GM19395 (cell line): Measurements from ENCODE around the gene KRTAP19-2.
"Not testable (repeated sequence)": the region's sequence is repeated elsewhere in the genome, so short reads cannot be mapped to it uniquely, and the experiment has no call there.

Source experiments
- ATAC-seq: cut with Tn5 transposase; IDR thresholded peaks from one replicate; pipeline ENCODE4 v1.9.1; 2021; ENCODE audit warnings: mild to moderate bottlenecking, moderate library complexity; ENCODE audit not compliant: unreplicated experiment

KRTAP19-2 gene, protein sequence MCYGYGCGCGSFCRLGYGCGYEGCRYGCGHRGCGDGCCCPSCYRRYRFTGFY

DNA sequence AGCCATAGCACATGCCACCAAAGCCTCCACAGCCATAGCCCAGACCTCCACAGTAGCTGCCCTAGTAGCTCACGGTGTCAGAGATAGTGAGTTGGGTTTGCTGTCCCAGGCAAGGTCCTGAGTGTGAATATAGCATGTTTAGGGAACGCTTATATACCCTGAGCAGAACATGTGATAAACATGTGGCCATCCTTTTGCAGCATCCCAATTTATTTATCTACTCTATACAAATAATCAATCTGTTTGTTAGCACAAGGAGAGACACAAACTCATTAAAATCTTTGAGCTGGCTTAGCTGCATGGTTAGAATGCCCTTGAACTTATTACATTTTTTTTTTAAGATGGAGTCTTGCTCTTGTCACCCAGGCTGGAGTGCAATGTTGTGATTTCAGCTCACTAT lies at the start of gene KRTAP19-2:
KRTAP19-2 (minus strand) TSS at position 101 of the 400 bp plus-strand sequence; CDS start at position 13, 88 bp downstream.
- no peak for ATAC-seq

DNA sequence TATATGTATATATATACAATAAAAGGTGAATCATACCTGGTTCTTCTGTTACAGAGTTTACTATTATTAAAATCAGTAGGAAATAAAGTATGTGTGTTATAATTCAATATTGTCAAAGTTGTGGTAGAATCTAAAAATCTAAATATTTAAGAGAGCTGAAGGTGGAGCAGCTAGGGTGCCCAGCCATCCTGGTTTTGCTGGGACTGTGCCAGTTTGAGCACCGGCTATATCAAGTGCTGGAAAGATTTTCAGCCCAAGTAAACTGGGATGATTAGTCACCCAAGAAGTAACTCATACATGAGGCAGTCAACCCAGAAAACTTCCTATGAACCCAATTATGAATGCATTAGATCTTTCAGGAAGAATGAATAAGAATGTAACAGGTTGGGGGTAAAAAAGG lies 31.6 kb upstream of the KRTAP19-2 start:
- no peak for ATAC-seq

DNA sequence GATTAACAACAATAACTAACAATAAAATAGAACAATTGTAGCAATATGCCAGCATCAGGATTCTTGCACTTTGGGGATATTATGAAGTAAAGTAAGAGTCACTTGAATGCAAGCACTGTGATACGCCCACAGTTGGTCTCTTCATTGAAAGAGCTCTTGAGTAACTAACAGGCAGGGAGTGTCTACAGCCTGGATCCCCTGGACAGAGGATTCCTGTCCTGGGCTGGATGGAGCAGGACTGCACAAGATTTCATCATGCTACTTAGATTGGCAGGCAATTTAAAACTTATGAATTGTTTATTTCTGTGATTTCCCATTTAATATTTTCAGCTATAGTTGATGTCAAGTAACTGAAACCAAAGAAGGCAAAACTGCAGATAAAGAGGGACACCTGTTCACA lies 28.4 kb upstream of the KRTAP19-2 start:
- ATAC-seq, result no peak

DNA sequence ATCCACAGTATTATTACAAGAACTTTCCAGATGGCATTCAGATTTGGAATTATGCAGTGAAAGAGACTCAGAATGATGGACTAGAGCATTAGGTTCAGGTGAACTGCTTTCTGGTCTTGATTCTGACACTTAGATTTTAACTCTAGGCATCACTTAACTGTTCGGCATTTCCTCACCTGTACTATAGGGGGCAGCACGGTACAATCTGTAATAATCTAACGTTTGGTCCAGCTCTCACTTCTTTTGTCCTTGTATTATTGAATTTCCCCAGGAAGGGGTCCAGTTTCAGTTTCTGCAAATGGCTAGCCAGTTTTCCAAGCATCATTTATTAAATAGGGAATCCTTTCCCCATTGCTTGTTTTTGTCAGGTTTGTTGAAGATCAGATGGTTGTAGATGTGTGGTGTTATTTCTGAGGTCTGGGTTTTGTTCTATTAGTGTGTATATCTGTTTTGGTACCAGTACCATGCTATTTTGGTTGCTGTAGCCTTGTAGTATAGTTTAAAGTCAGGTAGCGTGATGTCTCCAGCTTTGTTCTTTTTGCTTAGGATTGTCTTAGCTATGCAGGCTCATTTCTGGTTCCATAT lies 18.5 kb upstream of the KRTAP19-2 start:
- not testable (repeated sequence) for ATAC-seq

DNA sequence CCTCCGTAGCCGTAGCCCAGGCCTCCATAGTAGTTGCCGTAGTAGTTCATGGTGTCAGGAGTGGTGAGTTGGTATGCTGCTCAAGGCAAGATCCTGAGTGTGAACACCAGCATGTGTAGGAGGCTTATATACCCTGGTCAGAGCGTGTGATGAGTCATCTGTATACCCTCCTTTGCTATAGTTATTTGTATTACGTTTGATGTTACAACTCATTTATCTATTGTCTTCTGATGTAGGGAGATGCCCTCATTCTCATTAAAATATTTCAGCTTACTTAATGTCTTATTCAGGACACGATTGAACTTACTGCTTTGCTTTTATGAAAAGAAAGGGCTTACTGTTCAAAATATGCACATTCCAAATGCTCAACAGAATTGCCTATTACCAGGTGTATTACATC lies 14.8 kb upstream of the KRTAP19-2 start, which contains the start of gene KRTAP19-5:
KRTAP19-5 (minus strand) TSS at position 101 of the 400 bp plus-strand sequence; CDS start at position 50, 51 bp downstream.
- ATAC-seq, result no peak

DNA sequence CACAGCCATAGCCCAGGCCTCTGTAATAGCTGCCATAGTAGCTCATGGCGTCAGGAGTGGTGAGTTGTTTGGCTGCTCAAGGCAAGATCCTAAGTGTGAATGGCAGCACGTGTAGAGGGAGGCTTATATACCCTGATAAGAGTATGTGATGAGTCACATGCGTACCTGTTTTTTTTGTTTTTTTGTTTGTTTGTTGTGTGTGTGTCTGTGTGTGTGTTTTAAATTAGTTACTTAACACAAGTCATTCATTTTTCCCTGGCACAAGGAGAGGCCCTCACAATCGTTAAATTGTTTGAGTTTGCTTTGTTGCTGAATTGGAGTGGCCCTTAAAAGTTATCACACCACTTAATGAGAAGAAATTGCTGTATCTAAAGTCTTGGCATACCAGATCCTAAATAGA lies 9.8 kb upstream of the KRTAP19-2 start, which contains the start of gene KRTAP19-4:
KRTAP19-4 (minus strand) TSS at position 101 of the 400 bp plus-strand sequence; CDS start at position 46, 55 bp downstream.
- ATAC-seq, result no peak

DNA sequence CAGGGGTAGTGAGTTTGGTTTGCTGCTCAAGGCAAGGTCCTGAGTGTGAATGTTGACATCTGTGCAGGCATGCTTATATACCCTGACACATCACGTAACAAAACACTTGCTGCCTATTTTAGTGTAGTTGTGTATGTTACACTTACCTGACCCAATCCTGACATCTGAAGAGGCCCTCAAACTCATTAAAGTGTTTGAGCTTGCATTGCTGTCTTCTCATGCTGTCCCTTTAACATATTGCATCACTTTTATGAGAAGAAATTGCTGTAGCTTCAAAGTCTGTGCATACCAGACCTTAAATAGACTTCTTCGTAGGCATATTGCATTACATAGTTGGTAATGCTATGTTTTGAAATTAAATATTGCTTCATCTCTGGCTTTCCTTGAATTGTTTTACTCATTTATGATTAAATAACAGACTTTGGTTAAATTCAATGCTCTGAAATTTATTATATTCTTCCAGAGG lies 4.8 kb upstream of the KRTAP19-2 start, which contains the start of gene KRTAP19-3:
KRTAP19-3 (minus strand) TSS at position 51 of the 466 bp plus-strand sequence. CDS start 56 bp downstream, outside the sequence.
- no peak for ATAC-seq

DNA sequence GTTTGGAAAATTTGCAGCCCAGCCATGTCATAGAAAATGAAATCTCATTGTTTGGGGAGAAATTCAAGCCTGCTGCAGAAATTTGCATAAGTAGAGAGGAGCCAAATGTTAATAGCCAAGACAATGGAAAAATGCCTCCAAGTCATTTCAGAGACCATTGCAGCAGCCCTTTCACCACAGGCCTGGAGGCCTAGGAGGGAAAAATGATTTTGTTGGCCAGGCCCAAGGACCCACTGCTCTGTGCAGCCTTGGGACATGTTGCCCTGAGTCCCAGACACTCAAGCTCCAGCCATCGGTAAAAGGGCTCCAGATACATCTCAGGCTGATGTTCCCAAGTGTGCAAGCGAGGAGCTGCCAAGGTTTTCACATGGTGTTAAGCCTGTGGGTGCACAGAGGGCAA lies 1.1 kb downstream of the KRTAP19-2 start:
- ATAC-seq, result no peak

DNA sequence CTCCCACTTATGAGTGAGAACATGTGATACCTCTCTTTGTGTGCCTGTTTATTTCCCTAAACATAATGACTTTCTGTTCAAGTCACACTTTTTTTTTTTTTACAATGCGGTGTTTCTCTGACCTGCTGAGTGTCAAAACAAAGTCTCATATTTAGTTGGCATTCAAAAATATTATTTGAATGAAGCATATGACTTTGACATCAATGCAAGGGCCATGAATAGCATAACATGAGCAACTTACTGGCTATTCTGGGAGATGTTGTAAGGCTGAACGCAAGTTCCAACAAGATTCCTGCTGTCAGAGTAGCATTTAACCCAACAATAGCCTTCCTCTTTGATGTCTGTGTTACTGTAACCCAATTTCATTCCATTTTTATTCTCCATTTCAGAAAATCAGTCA lies 5.1 kb downstream of the KRTAP19-2 start:
- no peak for ATAC-seq

DNA sequence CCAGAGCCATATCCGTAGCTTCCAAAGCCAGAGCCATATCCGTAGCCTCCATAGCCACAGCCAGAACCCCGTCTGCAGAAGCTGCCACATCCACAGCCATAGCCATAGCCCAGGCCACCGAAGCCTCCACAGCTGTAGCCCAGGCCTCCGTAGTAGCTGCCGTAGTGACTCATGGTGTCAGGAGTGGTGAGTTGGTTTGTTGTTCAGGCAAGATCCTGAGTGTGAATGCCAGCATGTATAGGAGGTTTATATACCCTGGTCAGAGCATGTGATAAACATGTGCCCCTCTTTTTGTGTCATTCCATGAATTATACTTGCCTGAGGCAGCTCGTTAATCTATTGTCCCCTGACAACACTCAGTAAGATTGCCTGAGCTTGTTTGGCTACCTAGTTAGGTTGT lies 7.1 kb downstream of the KRTAP19-2 start, which contains the start of gene KRTAP19-1:
KRTAP19-1 (minus strand) TSS at position 223 of the 400 bp plus-strand sequence; CDS start at position 173, 50 bp downstream.
- no peak for ATAC-seq

DNA sequence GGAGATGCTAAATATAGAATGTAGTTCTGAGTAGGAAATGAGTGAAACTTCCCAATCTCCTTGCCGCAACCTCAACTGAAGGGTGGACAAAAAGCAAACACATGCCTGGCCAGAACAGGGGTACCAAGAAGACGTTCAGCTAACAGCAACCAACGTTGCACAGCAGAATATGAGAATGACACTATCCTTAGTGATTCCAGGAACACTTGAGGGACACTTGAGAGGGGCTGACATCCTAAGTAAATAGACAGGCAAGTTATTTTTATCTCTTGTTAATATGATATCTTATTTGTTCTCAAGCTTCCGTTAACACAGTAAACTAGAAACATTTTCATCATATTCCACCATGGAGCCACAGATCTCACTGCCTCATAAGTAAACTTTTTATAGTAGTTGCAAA lies 8.0 kb downstream of the KRTAP19-2 start:
- no peak for ATAC-seq

DNA sequence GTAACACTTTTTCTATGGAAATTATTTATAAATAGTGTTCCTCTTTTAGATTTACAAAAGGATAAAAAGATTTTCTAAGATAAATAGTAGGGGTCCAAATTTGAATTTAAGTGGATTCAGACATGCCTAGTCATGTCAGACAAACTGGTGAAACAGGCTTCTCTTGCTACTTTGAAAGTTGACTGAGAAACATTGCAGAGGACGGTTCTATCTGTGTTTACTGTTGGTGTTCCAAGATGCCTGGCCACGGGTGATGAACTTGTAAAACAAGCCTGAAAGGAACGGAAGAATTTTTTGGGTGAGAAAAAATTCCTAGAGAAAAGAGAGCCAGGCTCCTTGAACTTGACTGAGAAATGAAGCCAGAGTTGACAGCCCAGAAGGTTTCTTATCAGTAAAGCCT lies 9.2 kb downstream of the KRTAP19-2 start:
- no peak for ATAC-seq

DNA sequence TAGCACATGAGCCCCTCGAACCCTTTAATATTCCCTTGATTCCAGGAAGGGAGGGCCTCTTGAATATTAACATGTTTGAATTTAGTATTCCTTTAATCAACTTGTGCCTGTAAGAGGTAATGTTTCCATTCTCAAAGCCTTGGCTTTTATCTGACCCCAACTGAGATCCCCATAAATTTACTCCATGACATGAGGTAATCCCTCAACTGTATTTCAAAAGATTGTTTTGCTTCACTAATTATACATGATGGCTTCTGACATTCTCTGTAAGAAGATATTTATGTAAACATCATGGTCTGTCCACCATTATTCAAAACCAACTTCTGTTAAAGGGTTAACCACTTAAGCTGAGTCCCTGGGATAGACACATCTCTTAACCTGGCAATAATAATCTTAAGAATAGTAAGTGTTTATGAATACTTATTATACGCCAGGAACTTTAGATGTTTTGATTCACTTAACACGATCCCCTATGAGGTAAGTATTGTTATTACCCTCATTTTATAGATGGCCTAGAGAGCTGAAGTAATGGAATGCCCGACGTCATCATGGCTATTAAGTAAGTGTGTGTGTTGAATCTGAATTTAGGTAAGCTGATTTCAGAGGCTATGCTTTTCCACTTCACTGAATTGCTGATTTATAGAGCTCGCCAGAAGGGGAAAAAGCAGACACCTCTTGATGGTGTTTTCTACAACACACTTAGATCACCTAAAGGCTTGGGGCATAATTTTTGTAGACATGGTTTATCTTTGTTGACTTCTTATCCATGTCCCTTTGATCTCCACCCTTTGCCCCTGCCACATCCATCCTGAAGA lies 18.1 kb downstream of the KRTAP19-2 start:
- no peak for ATAC-seq

DNA sequence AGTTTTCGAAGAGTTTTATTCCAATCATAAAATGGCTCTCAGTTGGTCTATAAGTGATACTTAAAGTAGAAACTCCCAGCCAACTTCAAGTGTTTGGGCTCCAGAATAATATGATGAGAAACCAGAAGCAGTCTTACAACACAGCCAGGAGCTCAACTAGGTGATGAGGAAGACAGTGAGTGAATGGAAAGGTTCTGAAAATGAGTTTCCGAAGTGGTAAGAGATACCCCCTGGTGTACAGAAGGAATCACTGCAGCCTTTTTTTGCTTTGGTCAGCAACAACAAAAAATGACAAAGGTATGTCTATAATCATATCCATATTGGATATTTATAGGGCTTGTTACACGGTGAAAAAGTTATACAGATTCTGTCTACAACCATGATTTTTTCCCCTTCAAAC lies 23.5 kb downstream of the KRTAP19-2 start:
- no peak for ATAC-seq

DNA sequence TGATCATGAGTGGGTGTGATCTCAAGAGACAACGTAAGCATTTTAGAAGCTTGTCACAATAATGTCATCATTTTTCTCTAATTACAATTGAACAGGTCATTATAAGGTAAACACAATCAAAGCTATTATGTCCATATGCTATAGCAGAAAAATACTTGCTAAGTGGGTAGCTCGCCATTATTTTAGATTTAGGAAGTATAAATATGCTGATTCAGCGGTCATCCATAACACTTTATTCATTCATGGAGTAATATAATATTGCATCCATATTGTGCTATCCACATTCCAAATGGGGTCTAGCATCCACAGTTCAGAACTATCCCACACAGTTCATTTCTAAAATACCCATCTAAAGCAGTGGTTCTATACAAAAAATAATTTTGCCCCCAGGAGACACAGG lies 38.7 kb downstream of the KRTAP19-2 start:
- no peak for ATAC-seq

DNA sequence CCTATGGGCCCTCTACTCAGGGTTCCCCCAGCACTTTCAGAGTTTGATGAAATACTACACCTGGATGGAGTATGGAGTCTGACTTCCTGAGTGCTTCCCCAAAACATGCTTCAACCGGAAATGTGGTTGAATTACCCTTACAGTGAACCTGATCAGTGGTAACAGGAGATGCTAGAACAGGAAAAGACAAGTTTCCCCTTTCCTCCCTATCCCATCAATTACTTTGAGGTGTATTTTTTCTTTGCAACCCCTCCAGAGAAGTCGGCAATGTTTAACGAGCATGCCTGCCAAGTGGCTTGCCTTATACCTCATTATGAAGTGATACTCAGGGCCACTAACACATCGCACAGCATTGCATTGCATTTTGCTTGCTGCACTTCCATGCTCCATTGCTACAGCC lies 40.2 kb downstream of the KRTAP19-2 start:
- no peak for ATAC-seq

DNA sequence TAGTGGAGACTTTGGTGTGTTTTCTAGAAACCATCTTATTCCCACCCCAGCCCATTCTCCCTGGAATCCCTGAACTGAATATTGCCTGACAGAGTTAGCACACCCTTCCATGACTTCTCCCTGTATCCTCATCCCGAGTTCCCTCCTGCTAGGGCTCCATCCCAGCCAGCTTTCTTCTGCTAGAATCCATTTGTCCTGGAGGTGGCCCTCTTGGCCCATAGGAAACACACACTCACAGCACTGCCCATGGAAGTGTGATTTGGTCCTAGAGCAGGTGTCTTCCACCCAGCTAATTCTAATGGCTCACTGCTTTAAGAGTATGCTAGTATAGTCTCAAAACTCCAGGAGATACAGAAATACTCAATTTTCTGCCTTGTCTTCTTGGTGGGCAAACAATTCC lies 43.0 kb downstream of the KRTAP19-2 start:
- no peak for ATAC-seq

DNA sequence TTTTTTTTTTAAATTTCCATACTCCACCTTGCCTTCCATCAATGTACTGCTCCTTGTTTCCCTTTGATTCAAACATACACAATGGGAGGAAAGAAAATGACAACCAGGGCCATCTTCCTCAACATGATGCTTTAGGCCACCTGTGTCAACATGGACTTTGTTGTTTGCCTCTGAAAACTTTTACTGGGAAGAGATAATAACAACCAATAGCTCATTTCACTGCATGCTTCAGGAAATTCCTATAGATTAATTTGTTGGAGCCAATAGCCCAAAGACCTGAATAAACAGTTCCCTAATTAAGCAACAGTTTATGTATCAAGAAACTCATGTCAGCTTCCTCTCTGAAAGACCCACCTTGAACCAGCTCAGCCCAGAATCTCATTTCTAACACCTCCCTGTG lies 44.0 kb downstream of the KRTAP19-2 start:
- ATAC-seq, result no peak

DNA sequence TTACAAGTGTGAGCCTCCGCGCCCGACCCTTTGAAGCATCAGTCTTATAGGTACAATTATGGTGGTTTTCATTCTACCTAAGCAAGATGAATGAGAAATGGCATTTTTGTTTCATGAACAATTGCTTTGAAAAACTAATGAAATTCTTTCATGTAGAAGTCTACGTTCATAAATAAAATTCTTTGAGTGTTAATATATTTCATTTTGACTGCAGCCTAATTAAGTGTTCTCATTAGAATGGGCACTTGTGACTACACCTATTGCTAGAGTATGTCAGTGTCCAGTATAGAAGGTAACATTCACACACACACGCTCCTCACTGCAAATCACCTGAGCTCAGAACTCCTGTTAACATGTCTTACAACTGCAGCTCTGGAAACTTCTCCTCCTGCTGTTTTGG lies 47.3 kb downstream of the KRTAP19-2 start, which contains the start of gene KRTAP15-1:
KRTAP15-1 (plus strand) TSS at position 301 of the 400 bp plus-strand sequence; CDS start at position 354, 53 bp downstream.
- no peak for ATAC-seq
